ENCODE results near the gene TMED6.
A peak's percentile ranks its signal among the peaks of the same experiment; 100 is the strongest.
"Not testable (repeated sequence)": the region's sequence is repeated elsewhere in the genome, so short reads cannot be mapped to it uniquely, and the experiment has no call there.

The TMED6 gene

DNA sequence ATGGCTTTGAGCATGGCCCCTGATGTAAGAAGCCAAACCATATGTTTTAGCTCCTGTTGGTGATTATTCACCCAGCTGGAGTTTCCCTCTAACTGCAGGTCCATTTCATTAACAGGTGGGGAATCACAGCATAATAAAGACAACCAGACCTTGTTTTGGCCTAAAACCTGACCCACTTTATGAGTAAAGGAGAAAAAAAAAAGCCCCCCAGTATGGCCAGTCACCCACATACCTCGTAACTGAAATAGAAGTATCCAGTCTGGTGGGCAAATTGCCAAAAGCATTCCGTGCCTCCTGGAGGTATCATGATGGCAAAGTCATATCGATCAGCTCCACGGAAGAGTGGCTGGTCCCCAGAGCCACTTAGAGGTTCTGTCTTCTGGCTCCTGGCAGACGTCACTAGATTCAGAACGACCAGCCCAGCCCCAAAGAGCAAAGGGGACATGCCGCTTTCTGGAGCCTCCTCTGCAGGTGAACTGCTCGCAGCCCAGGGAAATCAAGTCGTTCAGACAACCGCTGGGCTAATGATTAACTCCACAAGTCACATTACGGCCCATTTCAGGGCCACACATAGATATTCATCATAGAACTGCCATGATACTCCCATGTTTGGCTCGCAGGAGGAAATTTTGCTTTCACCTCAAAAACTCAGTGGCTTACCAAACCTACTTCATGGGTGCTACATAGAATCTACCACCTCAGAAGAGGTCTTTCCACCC, at the start of gene TMED6:
Gene TMED6 (minus strand): TSS at position 478 of the 719 bp plus-strand sequence. CDS start 33 bp downstream, at position 445.
- no peak for DNase-seq

DNA sequence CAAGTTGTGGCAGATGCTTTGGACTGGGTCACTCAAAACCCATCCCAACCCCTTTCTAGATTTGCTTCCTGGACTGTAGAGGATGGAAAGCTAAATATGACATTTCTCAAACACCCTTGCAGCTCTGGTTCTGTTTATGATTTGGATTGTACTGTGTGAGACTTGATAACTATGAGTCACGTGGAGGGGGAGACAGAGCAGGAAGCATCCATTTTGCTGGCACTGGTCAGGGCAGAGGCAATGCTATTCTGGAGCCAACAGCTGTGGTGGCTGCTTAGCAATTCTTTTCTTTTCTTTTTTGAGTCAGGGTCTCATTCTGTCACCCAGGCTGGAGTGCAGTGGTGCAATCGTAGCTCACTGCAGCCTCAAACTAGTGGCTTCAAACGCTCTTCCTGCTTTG, 47.8 kb upstream of the TMED6 start:
- DNase-seq, result no peak

DNA sequence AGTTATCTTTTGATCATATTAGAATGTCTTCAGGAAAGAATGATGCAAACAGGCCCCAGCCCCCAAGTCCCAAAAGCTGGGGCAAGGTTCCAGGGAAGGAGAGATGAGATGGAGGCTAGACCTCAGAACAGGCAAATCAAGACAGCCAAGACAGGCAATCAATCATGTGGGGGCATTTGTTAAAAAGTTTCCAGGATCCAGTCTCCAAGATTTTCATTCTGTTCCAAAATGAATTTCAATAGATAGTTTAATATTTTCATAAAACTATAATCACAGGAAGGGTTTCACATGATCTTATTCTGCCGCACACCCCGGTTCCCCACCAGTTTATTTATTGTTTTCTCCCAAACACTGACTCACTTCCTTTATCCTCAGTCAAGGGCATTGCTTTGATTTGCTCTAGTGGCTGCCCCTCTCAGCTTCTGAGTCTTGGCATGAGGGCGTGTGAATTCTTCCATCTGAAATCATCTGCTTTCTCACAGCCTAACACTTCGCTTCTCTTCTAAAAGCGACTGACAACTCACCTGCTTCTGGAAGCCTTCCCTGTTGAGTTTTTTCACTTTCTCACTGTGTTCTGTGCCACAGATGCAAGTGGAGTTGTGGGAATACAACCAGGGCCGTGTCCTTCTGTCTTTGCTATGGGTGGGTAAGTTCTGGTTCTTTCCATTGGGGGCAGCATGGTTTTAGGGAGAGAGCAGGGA, 46.4 kb upstream of the TMED6 start:
- DNase-seq, result no peak

DNA sequence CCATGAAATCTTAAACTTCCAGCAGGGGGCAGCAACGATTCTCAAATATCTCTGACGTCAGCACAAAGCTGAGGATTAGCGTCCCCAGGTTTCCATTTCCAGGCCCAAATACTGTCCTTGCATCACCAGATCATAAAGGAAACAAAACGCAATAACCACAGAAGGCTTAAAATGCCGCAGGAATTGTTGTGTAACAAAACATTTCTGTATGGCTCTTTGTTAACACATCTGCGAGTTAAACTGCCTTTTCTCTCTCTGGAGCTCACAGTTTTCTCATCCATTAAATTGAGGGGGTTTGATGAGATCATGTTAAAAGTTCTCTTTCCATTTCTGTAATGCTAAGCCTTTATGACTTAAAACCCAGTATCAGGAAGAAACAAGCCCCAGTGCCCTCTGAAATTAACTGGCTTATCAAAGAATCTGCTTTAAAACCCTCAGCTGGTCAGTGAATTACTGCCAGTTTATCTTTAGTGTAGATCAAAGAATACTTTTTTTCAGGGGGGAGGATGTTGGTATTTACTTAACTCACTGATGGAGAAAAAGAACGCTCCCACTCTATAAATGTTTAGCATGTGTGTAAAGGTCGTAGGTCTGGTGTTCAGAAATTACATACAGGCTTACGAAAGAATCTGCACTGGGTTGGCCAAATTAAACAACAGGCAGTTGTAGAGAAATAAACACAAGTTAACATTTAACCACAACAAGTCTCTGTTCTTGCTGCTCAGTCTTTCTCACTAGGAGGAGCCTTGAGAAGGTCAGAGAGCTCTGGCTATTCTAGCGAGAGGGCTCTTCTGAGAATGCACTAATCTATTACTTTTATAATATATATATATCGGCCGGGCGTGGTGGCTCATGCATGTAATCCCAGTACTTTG, 44.8 kb upstream of the TMED6 start:
- DNase-seq, result peak; percentile 60

DNA sequence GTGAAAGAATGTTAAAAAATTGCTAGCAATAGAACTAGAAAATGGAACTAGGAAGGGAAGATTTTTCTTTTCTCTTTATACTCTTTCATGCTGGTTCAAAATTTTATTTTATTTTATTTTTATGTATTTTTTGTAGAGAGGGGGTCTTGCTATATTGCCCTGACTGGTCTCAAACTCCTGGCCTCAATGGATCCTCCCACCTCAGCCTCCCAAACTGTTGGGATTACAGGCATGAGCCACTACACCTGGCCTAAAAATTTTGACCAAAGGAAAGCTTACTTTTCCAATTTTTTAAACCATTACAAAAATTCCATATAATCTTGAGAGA, 44.2 kb upstream of the TMED6 start:
- DNase-seq, result no peak

DNA sequence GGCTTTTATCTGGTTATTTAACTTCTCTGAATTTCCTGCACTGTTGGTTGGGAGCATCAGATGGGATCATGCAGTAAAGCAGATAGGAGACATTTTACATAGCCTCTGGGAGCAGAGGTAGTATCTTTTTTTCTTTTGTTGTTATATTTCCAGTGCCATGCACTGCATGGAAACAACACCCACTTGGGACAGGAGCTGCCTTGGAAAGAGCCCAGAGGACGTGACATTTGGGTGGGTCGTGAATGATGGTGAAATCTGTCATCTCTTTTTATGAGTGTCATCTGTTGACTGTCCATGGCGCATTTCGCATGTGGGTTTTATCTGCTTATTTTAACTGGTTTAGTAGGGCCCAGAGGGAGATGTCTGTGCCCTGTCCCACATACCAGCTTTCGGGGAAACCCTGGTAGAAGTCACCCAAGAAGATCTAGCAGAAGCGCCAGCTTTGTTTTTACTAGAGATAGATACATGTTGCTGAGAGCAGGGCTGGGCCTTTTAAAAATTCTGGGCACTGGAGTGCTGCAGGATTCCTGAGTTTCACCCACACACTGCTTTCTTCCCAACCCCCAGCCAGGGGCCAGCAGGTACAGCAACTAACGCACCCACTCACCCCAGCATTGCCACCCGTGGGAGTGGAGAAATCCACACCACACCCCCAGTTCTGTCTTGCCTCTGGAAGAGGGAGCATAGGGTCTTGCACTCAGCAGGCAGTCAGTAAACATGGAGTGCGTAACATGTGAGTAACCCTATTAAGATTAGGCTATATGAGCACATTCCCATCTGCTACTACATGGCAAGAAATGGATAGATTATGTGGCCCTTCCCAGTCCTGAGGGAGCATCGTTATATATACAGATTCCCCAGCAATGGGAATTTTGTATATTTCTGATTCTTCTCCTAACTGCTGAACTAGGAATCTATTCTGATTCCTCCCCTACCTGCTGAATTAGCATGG, 42.6 kb upstream of the TMED6 start:
- DNase-seq, result no peak

DNA sequence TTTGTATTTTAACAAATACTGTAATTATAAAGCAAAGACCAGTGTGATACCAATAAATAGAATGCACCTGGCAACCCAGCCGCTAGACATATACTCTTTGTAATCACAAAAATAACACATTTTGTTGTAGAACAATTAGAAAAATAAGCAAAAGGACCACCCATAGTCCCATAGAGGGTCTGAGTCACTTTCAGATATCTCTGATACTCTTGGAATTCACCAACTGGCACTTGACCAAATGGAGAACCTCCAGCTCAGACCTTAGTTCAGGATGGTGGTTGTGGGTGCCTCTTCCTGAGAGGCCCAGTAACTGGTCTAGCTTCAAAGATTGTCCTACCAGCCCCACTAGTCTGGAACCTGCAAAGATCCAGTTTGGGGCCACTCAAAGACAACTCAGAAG, 35.0 kb upstream of the TMED6 start:
- no peak for DNase-seq

DNA sequence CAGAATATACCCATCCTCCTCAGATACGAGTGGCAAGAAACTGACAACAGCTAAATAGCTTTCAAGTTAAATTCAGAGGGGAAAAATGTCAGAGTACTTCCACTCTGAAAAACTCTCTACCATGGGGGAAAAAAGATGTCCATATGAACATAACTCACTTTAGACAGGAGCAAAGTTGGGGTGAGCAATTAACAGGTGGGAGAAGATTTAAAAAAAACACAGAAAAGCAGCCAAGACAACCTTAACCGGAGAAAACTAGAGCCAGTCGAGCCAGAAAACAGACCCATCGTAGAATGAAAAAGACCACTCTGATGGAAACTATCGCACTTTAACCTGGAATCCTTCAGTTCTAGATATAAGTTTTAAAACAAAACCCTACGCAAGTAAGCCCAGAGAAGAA, 33.4 kb upstream of the TMED6 start:
- DNase-seq, result no peak

DNA sequence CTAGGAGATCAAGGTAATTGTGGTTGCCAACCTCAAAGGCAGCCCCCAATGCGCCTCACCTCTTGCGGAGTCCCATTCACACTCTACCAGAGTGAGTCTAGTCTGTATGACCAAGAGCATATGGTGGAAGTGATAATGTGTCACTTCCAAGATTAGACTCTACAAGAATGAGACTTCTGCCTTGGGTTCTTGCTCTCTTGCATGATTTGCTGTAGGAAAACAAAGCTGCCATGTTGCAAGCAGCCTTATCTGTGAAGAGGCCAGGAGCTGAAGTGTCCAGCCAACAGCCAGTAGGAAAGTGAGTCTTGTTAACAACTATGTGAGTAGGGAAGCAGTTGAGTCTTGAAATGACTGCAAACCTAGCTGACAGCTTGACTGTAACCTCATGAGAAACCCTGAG, 30.8 kb upstream of the TMED6 start:
- DNase-seq, result no peak

DNA sequence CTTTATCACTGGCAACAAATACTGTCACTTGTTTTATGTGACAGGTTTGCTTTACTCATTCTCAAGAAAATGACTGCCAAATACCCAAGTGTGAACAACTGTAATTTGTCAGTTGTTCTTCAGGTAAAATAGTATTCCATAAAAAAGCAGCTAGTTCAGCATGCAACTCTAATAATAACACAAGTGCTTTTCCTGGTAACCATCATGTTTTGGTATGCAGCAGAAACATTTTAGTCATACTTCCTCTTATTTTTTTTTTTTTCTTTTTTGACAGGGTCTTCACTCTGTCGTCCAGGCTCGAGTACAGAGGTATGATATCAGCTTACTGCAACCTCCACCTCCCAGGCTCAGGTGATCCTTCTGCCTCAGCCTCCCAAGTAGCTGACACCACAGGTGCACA, 29.6 kb upstream of the TMED6 start:
- no peak for DNase-seq

DNA sequence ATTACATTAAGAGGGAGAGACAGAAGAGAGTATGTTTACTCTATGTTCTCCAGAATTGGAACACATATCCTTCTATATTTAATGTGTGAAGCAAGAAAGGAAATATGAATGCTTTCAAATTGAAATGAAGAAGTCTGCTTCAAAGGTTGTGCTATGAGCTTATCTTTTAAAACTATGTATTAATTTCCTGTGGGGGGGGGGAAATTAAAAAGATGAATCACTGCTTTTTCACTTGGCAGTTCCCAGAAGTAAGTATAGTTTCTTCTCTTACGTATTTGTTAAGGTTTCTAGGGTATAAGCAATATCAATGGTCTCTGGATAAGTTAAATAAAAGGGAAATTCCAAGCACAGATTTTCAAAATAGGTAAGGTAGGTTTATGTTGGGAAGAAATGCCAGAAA, 27.2 kb upstream of the TMED6 start:
- DNase-seq, result no peak

DNA sequence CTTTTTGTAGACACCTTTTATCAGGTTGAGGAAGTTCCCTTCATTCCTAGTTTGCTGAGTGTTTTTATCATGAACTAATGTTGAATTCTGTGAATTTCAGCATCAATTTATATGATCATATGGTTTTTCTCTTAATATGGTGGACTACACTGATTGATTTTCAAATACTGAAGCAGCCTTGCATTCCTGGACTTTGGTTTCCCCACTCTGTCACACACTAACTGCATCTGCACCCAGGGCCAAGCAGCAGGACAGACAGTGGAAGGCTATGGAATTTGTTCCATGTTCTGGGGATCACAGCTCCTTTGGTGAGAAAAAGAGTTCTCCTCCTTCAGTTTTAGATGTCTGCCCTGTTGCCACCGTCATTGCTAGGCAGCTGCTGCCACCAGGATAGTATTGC, 26.4 kb upstream of the TMED6 start:
- no peak for DNase-seq

DNA sequence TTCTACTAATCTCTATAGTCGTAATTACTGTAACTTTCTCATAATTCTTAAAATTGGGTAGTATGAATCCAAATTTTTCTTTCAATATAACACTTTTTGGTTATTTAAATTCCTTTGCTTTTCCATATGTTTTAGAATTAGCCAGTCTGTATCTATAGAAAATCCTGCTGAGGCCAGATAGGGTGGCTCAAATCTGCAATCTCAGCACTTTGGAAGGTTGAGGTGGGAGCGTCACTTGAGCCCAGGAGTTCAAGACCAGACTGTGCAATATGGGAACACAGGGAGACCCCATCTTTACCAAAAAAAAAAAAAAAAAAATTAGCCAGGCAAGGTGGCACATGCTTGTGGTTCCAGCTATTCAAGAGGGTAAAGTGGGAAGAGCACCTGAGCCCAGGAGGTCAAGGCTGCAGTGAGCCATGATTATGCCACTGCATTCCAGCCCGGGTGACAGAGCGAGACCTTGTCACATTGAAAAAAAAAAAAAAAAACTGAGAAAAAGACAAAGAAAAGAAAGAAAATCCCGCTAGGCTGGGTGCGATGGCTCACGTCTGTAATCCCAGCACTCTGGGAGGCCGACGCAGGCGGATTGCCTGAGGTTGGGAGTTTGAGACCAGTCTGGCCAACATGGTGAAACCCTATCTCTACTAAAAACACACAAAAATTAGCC, 24.9 kb upstream of the TMED6 start:
- DNase-seq, result no peak

DNA sequence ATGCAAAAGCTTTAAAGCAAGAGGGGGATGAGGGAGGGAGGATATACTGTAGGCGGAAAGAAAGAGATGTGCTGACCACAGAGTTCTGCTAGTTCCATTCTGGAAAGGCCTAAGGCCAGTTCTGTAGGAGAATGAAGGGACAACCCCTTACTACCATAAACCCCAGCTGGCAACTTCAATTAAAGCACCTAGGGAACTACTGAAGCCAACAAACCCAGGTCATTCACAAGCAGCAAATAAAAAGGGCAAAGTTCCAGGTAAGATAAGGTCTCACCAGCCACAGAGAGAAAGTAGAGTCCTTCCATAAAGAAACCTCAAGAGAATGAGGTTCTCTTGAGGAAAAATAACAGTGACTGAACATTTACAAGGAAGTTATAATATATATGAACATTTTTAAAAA, 21.4 kb upstream of the TMED6 start:
- no peak for DNase-seq

DNA sequence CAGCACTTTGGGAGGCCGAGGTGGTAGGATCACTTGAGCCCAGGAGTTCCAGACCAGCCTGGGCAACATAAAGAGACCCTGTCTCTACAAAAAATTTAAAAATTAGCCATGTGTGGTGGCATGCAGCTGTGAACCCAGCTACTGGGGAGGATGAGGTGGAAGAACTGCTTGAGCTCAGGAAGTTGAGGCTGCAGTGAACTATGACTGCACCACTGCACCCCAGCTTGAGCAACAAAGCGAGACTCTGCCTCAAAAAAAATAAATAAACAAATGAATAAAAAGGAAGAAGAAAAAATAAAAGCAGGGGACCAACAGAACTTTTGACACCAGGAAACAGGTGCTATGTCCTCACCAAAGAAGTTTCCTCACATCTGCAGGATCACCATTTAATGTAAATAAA, 20.0 kb upstream of the TMED6 start:
- DNase-seq, result peak; percentile 36

DNA sequence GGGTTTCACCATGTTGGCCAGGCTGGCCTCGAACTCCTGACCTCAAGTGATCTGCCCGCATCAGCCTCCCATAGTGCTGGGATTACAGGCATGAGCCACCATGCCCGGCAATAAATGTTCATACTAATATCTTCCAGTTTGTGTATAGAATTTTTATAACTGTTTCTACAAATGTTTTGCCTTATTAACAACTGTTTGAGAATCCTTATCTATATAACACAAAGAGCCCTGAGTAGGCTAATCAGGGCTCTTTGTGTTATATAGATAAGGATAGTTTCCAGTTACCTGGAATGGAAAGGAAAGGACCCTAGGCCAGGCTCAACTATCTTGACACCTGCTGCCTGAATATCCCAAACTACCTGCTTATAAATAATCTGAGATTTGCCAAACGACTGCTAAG, 17.3 kb upstream of the TMED6 start:
- DNase-seq, result no peak

DNA sequence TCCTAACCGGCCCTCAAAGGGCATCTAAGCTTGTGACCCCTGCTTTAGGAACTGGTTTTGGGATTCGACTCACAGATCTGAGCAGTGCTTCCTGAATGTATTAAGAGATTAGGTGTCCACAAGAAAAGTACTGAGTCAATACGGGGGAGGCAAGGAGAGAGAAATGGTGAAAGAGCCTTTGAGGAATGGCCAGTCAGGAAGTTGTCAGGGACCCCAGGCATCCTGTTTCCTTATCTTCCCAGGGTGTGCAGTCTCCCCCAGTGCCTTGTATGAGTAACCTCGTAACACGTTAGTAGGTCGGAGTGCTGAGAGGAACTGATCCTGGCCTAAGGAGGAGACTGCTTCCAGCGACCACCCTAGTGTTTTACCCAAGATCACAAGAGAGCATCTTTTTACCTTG, 16.4 kb upstream of the TMED6 start:
- DNase-seq, result no peak

DNA sequence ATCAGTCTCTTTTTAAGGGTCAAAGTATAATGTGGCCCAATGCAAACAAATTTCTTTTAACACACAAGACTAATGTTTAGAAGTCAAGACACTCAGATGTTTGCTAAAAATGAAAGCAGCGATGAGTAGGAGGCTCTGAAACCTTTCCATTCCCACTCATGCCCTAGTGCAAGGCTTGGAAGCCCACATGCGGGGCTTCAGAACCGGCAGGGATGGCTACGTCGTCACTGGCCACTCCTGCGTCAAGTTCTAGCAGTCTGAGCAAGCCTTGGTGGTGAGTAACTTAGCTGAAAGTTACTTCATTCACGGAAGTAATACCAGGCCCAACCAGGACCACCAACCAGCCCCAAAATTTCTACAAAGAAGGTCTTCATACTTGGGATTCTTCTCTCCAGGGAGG, 14.8 kb upstream of the TMED6 start:
- no peak for DNase-seq

DNA sequence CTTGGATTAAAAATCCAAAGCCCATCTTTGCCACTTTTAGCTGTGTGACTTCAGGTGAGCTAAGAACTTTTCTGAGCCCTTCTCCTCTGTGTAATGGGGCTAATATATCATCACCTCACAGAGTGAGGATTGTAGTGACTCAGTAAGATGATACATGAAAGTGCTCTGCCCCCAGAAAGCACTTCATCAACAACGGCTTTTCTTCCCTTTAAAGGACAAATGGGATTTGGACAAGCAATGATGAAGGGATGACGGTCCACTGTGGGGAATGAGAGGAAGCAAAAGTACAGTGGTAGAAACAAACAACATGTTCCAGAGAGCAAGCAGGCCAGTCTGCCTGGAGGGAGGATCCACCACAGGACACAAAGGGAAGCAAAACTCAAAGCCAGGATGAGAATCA, 14.3 kb upstream of the TMED6 start:
- no peak for DNase-seq

DNA sequence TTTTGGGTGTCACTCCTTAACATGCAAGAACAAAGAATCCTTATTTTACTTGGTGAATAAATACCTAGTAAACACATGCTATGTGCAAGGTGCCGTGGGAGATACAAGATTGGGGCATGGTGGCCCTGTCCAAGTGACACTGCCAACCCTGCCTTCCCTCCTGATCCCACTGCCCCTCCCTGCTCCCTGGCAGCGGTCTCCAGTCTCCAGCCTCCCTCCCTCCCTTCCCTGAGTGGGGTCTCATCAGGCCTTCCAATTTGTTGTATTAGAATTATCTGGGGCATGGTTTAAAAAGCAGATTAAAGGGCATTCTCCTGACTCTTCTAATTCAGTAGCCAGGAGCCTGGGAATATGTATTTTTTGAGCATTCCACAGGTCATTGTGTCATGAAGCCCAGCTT, 12.5 kb upstream of the TMED6 start:
- DNase-seq, result no peak

DNA sequence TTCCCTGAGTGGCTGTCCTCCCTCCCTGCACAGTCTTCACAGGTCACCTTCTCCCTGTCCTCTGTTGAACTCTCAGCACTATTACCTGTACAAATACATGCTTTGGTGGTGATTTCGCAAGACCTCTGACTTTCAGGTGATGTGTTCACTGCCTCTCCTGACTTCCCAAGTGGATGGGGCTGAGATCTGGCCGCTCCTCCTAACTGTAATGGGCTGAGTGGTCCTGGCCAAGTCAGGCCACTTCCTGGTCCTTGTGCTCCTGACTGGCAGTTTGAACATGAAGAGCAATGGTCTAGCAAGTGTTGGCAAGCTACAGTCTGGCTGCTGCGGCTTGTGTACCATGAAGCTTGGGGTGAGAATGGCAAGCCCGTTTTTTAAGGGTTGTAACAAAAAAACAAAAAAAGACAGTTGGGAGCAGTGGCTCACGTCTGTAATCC, 11.7 kb upstream of the TMED6 start:
- no peak for DNase-seq

DNA sequence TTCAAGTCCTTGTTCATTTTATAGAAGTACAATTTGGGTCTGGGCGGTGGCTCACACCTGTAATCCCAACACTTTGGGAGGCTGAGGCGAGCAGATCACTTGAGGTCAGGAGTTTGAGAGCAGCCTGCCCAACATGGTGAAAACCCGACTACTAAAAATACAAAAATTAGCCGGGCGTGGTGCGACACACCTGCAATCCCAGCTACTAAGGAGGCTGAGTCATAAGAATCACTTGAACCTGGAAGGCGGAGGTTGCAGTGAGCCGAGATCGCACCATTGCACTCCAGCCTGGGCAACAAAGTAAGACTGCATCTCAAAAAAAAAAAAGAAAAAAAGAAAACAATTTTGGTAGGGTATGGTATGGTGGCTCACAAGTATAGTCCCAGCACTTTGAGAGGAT, 8.5 kb upstream of the TMED6 start:
- DNase-seq, result not testable (repeated sequence)
